ENCODE results near the gene FLCN. TPM values are rescaled to one million over a fixed set of nuclear protein-coding genes. Genes with fewer than 3 reads are reported as not detected.

Gene FLCN
- total and polyA plus RNA-seq, 4 donors: 8.5 to 46.7 (median 28.4) TPM

- no peak overlapping the region for H3K4me3 ChIP-seq (ENCODE audit: low read depth in 1 of 3, low read length in 3 of 3)
- no peak for DNase-seq (ENCODE audit: low spot score)
- H3K27me3 ChIP-seq (ENCODE audit: control insufficient read depth in 4 of 4, insufficient read depth in 4 of 4, low read length in 3 of 4): no peaks in the 10 kb centered on the region
- H3K27ac ChIP-seq (ENCODE audit: low read depth in 1 of 2, low read length in 2 of 2): no peak overlapping the region
- no peak overlapping the region for H3K9ac ChIP-seq (ENCODE audit: low read depth in 1 of 2, low read length in 2 of 2)
- WGBS: 86% methylated on average over 5 of the region's 5 CpGs
- no peaks in the 10 kb centered on the region for H3K9me3 ChIP-seq (ENCODE audit: control insufficient read depth in 4 of 4, low read length in 3 of 4)
- peaks cover 9 to 24% (median 14%) of the 10 kb centered on the region in 4 donors for H3K4me1 ChIP-seq (ENCODE audit: control insufficient read depth in 4 of 4, insufficient read depth in 4 of 4, low read length in 3 of 4)
- no peak for TF ChIP-seq GABPA (IDR thresholded peaks at IDR 0.05 in 1 of 2, conservative IDR thresholded peaks at IDR 0.05 in 1 of 2)
- TF ChIP-seq, protein P1, sequence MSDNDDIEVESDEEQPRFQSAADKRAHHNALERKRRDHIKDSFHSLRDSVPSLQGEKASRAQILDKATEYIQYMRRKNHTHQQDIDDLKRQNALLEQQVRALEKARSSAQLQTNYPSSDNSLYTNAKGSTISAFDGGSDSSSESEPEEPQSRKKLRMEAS (IDR thresholded peaks at IDR 0.05): no peak
- no peak for TF ChIP-seq EGR1 (IDR thresholded peaks at IDR 0.05; ENCODE audit: low read depth in 2 of 2)
- peak; percentile 26 for TF ChIP-seq NR2F2 (IDR thresholded peaks at IDR 0.05)
- TF ChIP-seq FOXA2 (IDR thresholded peaks at IDR 0.05): no peak
- peaks cover 1 to 7% (median 4%) of the 10 kb centered on the region in 4 donors for H3K36me3 ChIP-seq (ENCODE audit: control insufficient read depth in 4 of 4, insufficient read depth in 3 of 4, low read depth in 1 of 4, low read length in 3 of 4)
Observed at GRCh38 chr17:17200831-17201230, 36.1 kb downstream of the FLCN start.

GRCh38 chr17:17200311-17200710, 36.7 kb downstream of the FLCN start:
- DNase-seq (ENCODE audit: low spot score): no peak
- H3K9ac ChIP-seq (ENCODE audit: low read depth in 1 of 2, low read length in 2 of 2): no peak overlapping the region
- no peaks in the 10 kb centered on the region for H3K9me3 ChIP-seq (ENCODE audit: control insufficient read depth in 4 of 4, low read length in 3 of 4)
- TF ChIP-seq GABPA (IDR thresholded peaks at IDR 0.05 in 1 of 2, conservative IDR thresholded peaks at IDR 0.05 in 1 of 2) (no peak), SP1 (IDR thresholded peaks at IDR 0.05) (no peak), HNF4A (conservative IDR thresholded peaks at IDR 0.05) (no peak), ZBTB33 (IDR thresholded peaks at IDR 0.05) (no peak), FOXA2 (IDR thresholded peaks at IDR 0.05) (no peak)
- no peak overlapping the region for H3K4me3 ChIP-seq (ENCODE audit: low read depth in 1 of 3, low read length in 3 of 3)
- peaks cover 1 to 7% (median 4%) of the 10 kb centered on the region in 4 donors for H3K36me3 ChIP-seq (ENCODE audit: control insufficient read depth in 4 of 4, insufficient read depth in 3 of 4, low read depth in 1 of 4, low read length in 3 of 4)
- 83% methylated on average over 7 of the region's 7 CpGs for WGBS
- no peak overlapping the region for H3K27ac ChIP-seq (ENCODE audit: low read depth in 1 of 2, low read length in 2 of 2)
- H3K4me1 ChIP-seq (ENCODE audit: control insufficient read depth in 4 of 4, insufficient read depth in 4 of 4, low read length in 3 of 4): peaks cover 6 to 22% (median 13%) of the 10 kb centered on the region in 4 donors
- H3K27me3 ChIP-seq (ENCODE audit: control insufficient read depth in 4 of 4, insufficient read depth in 4 of 4, low read length in 3 of 4): no peaks in the 10 kb centered on the region

DNA sequence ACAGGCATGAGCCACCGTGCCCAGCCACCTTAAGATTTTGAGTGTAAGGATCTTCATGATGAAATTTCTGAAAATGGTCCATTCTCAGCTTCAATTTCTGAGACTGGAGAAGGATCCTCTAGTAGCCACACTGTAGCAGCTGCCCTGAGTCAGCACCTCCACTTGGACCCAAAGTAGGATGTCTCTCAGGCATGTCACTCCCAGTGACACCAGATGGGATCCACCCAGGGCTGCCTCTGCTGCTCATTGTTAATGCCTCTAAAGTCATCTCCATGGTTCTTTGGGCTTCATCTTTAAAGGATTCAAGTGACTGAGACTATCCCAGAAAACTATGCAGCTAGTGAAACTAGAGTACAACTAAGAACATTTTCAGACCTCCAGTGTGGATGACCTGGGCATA, 38.7 kb downstream of the FLCN start:
- Histone ChIP-seq H3K9ac (ENCODE audit: low read depth in 1 of 2, low read length in 2 of 2) (no peak overlapping the region), H3K27ac (ENCODE audit: low read depth in 1 of 2, low read length in 2 of 2) (no peak overlapping the region), H3K4me3 (ENCODE audit: low read depth in 1 of 3, low read length in 3 of 3) (no peak overlapping the region), H3K4me1 (ENCODE audit: control insufficient read depth in 4 of 4, insufficient read depth in 4 of 4, low read length in 3 of 4) (peaks cover 0 to 3% (median 1%) of the 10 kb centered on the region in 4 donors), H3K27me3 (ENCODE audit: control insufficient read depth in 4 of 4, insufficient read depth in 4 of 4, low read length in 3 of 4) (no peaks in the 10 kb centered on the region), H3K36me3 (ENCODE audit: control insufficient read depth in 4 of 4, insufficient read depth in 3 of 4, low read depth in 1 of 4, low read length in 3 of 4) (peaks cover 1 to 7% (median 4%) of the 10 kb centered on the region in 4 donors), H3K9me3 (ENCODE audit: control insufficient read depth in 4 of 4, low read length in 3 of 4) (no peaks in the 10 kb centered on the region)
- WGBS: 98% methylated on average over 1 of the region's 1 CpG
- DNase-seq (ENCODE audit: low spot score): no peak
- TF ChIP-seq HNF4A (conservative IDR thresholded peaks at IDR 0.05): no peak
- no peak for TF ChIP-seq FOXA1 (IDR thresholded peaks at IDR 0.05)
- no peak for TF ChIP-seq JUND (IDR thresholded peaks at IDR 0.05)
- TF ChIP-seq, protein P2, sequence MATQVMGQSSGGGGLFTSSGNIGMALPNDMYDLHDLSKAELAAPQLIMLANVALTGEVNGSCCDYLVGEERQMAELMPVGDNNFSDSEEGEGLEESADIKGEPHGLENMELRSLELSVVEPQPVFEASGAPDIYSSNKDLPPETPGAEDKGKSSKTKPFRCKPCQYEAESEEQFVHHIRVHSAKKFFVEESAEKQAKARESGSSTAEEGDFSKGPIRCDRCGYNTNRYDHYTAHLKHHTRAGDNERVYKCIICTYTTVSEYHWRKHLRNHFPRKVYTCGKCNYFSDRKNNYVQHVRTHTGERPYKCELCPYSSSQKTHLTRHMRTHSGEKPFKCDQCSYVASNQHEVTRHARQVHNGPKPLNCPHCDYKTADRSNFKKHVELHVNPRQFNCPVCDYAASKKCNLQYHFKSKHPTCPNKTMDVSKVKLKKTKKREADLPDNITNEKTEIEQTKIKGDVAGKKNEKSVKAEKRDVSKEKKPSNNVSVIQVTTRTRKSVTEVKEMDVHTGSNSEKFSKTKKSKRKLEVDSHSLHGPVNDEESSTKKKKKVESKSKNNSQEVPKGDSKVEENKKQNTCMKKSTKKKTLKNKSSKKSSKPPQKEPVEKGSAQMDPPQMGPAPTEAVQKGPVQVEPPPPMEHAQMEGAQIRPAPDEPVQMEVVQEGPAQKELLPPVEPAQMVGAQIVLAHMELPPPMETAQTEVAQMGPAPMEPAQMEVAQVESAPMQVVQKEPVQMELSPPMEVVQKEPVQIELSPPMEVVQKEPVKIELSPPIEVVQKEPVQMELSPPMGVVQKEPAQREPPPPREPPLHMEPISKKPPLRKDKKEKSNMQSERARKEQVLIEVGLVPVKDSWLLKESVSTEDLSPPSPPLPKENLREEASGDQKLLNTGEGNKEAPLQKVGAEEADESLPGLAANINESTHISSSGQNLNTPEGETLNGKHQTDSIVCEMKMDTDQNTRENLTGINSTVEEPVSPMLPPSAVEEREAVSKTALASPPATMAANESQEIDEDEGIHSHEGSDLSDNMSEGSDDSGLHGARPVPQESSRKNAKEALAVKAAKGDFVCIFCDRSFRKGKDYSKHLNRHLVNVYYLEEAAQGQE (IDR thresholded peaks at IDR 0.05): no peak
- TF ChIP-seq, protein P1 (IDR thresholded peaks at IDR 0.05): no peak
- no peak for TF ChIP-seq RAD21 (IDR thresholded peaks at IDR 0.05)
